ENCODE data around the gene COL18A1. TPM values are rescaled to one million over a fixed set of nuclear protein-coding genes. Genes with fewer than 3 reads are reported as not detected.
"Not testable (repeated sequence)": the region's sequence is repeated elsewhere in the genome, so short reads cannot be mapped to it uniquely, and the experiment has no call there.

COL18A1 gene
- total RNA-seq, 1 donor = 33.7 TPM

- DNase-seq (ENCODE audit: low read depth) = no peak
- no peak for TF ChIP-seq CTCF (IDR thresholded peaks at IDR 0.05; ENCODE audit: insufficient read depth, low read depth, low read length)
- no peak overlapping the region for H3K4me3 ChIP-seq (ENCODE audit: low read depth, low read length)
Measured at GRCh38 chr21:45499201-45499750, 94.3 kb downstream of the COL18A1 start.

GRCh38 chr21:45499970-45500577, 95.1 kb downstream of the COL18A1 start:
- no peak for TF ChIP-seq CTCF (IDR thresholded peaks at IDR 0.05; ENCODE audit: insufficient read depth, low read depth, low read length)
- no peak overlapping the region for H3K4me3 ChIP-seq (ENCODE audit: low read depth, low read length)
- no peak for DNase-seq (ENCODE audit: low read depth)

GRCh38 chr21:45501081-45502005, 96.4 kb downstream of the COL18A1 start:
- not testable (repeated sequence) for H3K4me3 ChIP-seq (ENCODE audit: low read depth, low read length); DNase-seq (ENCODE audit: low read depth)

GRCh38 chr21:45502006-45502345, 97.0 kb downstream of the COL18A1 start:
- TF ChIP-seq CTCF (IDR thresholded peaks at IDR 0.05; ENCODE audit: insufficient read depth, low read depth, low read length) = no peak
- no peak overlapping the region for H3K4me3 ChIP-seq (ENCODE audit: low read depth, low read length)
- DNase-seq (ENCODE audit: low read depth) = no peak

GRCh38 chr21:45502600-45502999, 97.6 kb downstream of the COL18A1 start:
- no peak for TF ChIP-seq CTCF (IDR thresholded peaks at IDR 0.05; ENCODE audit: insufficient read depth, low read depth, low read length)
- H3K4me3 ChIP-seq (ENCODE audit: low read depth, low read length) = no peak overlapping the region
- no peak for DNase-seq (ENCODE audit: low read depth)

GRCh38 chr21:45503226-45503625, 98.3 kb downstream of the COL18A1 start:
- H3K4me3 ChIP-seq (ENCODE audit: low read depth, low read length); DNase-seq (ENCODE audit: low read depth): not testable (repeated sequence)

GRCh38 chr21:45504021-45504515, 99.1 kb downstream of the COL18A1 start:
- no peak for TF ChIP-seq CTCF (IDR thresholded peaks at IDR 0.05; ENCODE audit: insufficient read depth, low read depth, low read length)
- no peak for DNase-seq (ENCODE audit: low read depth)
- H3K4me3 ChIP-seq (ENCODE audit: low read depth, low read length) = no peak overlapping the region
